ENCODE data around the gene ATXN1. TPM values are rescaled to one million over a fixed set of nuclear protein-coding genes. Genes with fewer than 3 reads are reported as not detected.

Gene ATXN1
- total and polyA plus RNA-seq, 2 of the 8 experiments (the other 6 are each of a cell fraction or from before 2014, with no cell fraction given), result 1.6 to 4.0 TPM

- Histone ChIP-seq H3K79me1 (ENCODE audit: low read depth, low read length) (no peaks in the 10 kb centered on the region), H3K56ac (replicated peaks; ENCODE audit: insufficient read length, low read depth, low read length) (no peak overlapping the region), H3K4me2 (ENCODE audit: insufficient read depth in 1 of 2, low read depth in 2 of 2, low read length in 2 of 2) (no peak overlapping the region), H3K36me3 (ENCODE audit: control insufficient read depth in 2 of 4, insufficient read depth in 4 of 4, low read length in 3 of 4) (no peaks in the 10 kb centered on the region), H3K27ac (ENCODE audit: low read depth, low read length) (no peak overlapping the region), H2BK12ac (ENCODE audit: low read depth, low read length) (no peak overlapping the region), H2AK5ac (ENCODE audit: low read depth, low read length) (no peak overlapping the region), H2AFZ (ENCODE audit: low read length) (no peak overlapping the region), H3K79me2 (ENCODE audit: control insufficient read depth in 1 of 2, insufficient read depth in 2 of 2, low read length in 2 of 2) (no peaks in the 10 kb centered on the region), H2BK120ac (replicated peaks; ENCODE audit: low read depth, low read length) (no peak overlapping the region), H3K4me1 (replicated peaks in 1 of 4; ENCODE audit: control insufficient read depth in 3 of 4, insufficient read depth in 4 of 4, low read length in 3 of 4) (no peaks in the 10 kb centered on the region; a peak in 1 of 7 replicates), H3K14ac (ENCODE audit: insufficient read length) (no peak overlapping the region), H2BK5ac (ENCODE audit: low read depth, low read length) (no peak overlapping the region), H2BK20ac (ENCODE audit: low read length) (no peak overlapping the region), H3K18ac (ENCODE audit: extremely low read depth, low read length) (no peak overlapping the region), H4K20me1 (replicated peaks in 1 of 2; ENCODE audit: control insufficient read depth in 1 of 2, insufficient read depth in 2 of 2, low read length in 2 of 2) (no peaks in the 10 kb centered on the region), H4K91ac (replicated peaks; ENCODE audit: insufficient read length, low read length) (no peak overlapping the region), H3K27me3 (replicated peaks in 1 of 4; ENCODE audit: control insufficient read depth in 3 of 4, extremely low read depth in 1 of 4, insufficient read depth in 3 of 4, low read length in 3 of 4) (no peaks in the 10 kb centered on the region), H3K9ac (replicated peaks in 1 of 4; ENCODE audit: extremely low read depth in 1 of 4, low read depth in 3 of 4, low read length in 3 of 4) (no peak overlapping the region), H3K9me3 (ENCODE audit: insufficient read depth in 2 of 2, low read depth in 1 of 2, low read length in 1 of 2) (no peaks in the 10 kb centered on the region), H4K8ac (ENCODE audit: extremely low read depth, insufficient read depth, low read length) (no peak overlapping the region), H3K23ac (ENCODE audit: insufficient read length) (no peak overlapping the region), H3K23me2 (ENCODE audit: low read depth, low read length) (no peaks in the 10 kb centered on the region), H2BK15ac (ENCODE audit: low read length) (no peak overlapping the region), H3K4ac (replicated peaks; ENCODE audit: insufficient read length, low read depth, low read length) (no peak overlapping the region), H3K4me3 (ENCODE audit: extremely low read depth in 1 of 4, insufficient read depth in 2 of 4, low read depth in 3 of 4, low read length in 4 of 4) (no peak overlapping the region), H4K5ac (ENCODE audit: insufficient read length, low read depth, low read length) (no peak overlapping the region)
- CTCF ChIA-PET (ENCODE audit: partially characterized antibody), result interaction anchor here (0.6 to 1.4 kb wide), 2 partner anchors 52 to 156 kb away, joined by 3 read pairs; no protein-coding TSS in a partner anchor
- POLR2A ChIA-PET (ENCODE audit: partially characterized antibody), result no interaction called here
- WGBS, 2 experiments (ENCODE audit: extremely low coverage in 1 of 2, insufficient coverage in 1 of 2, insufficient read length in 1 of 2, insufficient replicate concordance in 2 of 2, low coverage in 1 of 2, low lambda C conversion rate in 2 of 2, missing lambda C conversion rate in 1 of 2), result 85% methylated on average over 3 of the region's 3 CpGs; no CpG with 5 or more reads in 1 of the 2 experiments
- FAIRE-seq (no peak), DNase-seq (ENCODE audit: low read depth in 1 of 2, low spot score in 2 of 2) (no peak)
- TF ChIP-seq BCL11A (IDR thresholded peaks at IDR 0.05; ENCODE audit: low read depth in 2 of 2, low read length in 2 of 2) (no peak), GABPA (IDR thresholded peaks at IDR 0.05; ENCODE audit: borderline replicate concordance, insufficient read depth, low read length) (no peak), TBP (IDR thresholded peaks at IDR 0.05; ENCODE audit: low read depth, low read length) (no peak), EGR1 (IDR thresholded peaks at IDR 0.05; ENCODE audit: borderline replicate concordance, low read depth, low read length) (no peak), GTF2F1 (IDR thresholded peaks at IDR 0.05; ENCODE audit: borderline replicate concordance, low read depth, low read length) (no peak), EP300 (IDR thresholded peaks at IDR 0.05; ENCODE audit: borderline replicate concordance in 1 of 2, low read depth in 2 of 2, low read length in 2 of 2) (no peak), SRF (IDR thresholded peaks at IDR 0.05; ENCODE audit: low read depth, low read length) (no peak), SIN3A (conservative IDR thresholded peaks at IDR 0.05 in 1 of 2, IDR thresholded peaks at IDR 0.05 in 1 of 2; ENCODE audit: low read depth in 1 of 2, low read length in 2 of 2) (no peak), RNF2 (IDR thresholded peaks at IDR 0.05; ENCODE audit: borderline replicate concordance, low read depth, low read length, missing control alignments, poor library complexity, severe bottlenecking) (no peak), ATF2 (IDR thresholded peaks at IDR 0.05; ENCODE audit: low read length) (no peak)
These were observed 288.8 kb downstream of the ATXN1 start for GRCh38 chr6:16472349-16473069.
